SK-MEL-5 (cell line): ENCODE results near the gene FN3KRP. TPM values are rescaled to one million over a fixed set of nuclear protein-coding genes. Genes with fewer than 3 reads are reported as not detected.
A peak's percentile ranks its signal among the peaks of the same experiment; 100 is the strongest.

Experiments
- DNase-seq: peaks from one replicate; pipeline ENCODE4 v3.0.0-alpha.2; 2016; ENCODE audit warnings: low read depth, low spot score
- in situ Hi-C: cut with HindIII; loops from 2 replicates; pipeline ENCODE4 v1.10.0; 2016; ENCODE audit warnings: low sequenced_read_pairs, high pct_unique_total_duplicates, low pct_unique_long_range_greater_than_20kb
- total RNA-seq: library from RNA; depleted of rRNA; stranded (reverse); fragments of >200 nt; shearing (Covaris generic); gene quantifications from 2 replicates; pipeline ENCODE4 v1.2.3, GENCODE V29; 2014

FN3KRP gene
- total RNA-seq, 1 experiment from 2014 or later = 19.8 TPM

DNA sequence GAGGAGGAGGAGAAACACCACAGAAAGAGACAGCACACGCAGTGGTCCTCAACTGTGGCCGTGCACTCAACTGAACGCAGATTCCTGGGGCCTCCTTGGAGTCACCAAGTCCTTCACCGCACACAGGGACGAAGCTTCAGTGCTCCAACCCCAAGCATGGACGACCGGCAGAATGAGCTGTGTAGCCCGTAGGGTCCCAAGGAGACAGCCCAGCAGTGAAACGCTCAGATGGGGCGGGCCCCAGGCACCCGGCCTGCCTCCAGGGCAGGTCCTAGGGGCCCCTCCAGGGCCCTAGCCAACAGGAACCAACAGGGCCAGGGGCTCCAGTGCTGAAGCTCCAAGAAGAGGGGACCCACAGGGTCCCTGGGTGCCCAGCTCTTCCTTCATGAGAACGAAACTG, 31.2 kb upstream of the FN3KRP start:
- DNase-seq = no peak
- in situ Hi-C loops = no loop called here

DNA sequence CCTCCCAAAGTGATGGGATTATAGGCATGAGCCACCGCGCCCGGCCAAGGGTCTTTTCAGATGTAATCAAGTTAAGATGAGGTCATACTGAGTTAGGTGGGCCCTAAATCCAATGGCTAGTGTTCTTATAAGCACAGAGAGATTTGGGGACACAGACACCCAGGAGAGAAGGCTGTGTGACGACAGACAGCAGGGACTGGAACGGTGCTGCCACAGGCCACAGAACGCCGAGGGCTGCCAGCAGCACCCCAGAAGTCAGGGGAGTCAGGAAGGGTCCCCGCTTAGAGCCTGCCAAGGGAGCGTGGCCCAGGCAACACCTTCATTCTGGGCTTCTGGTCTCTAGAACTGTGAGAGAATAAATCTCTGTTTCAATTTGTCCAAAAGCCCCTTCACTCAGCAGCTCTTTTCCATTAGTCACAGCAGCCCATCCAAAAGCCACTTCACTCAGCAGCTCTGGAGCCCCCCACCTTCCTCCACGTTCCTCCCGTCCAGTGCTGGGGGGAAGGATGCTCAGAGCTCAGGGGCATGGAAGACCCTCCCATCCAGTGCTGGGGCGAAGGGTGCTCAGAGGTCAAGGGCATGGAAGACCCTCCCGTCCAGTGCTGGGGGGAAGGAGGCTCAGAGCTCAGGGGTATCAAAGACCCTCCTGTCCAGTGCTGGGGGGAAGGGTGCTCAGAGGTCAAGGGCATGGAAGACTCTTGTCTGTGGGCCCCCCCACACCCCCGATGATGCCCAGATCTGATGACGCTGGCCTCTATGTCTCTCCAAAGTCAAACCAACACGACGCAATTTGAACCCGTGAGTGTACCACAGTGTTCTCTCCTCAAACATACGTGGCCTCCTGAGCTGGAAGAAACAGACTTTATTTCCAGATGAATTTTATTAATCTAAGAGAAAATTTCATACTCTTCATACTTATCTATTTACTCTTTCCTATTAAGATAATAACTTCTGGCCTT, 29.9 kb upstream of the FN3KRP start:
- in situ Hi-C loops = no loop called here
- DNase-seq = no peak

DNA sequence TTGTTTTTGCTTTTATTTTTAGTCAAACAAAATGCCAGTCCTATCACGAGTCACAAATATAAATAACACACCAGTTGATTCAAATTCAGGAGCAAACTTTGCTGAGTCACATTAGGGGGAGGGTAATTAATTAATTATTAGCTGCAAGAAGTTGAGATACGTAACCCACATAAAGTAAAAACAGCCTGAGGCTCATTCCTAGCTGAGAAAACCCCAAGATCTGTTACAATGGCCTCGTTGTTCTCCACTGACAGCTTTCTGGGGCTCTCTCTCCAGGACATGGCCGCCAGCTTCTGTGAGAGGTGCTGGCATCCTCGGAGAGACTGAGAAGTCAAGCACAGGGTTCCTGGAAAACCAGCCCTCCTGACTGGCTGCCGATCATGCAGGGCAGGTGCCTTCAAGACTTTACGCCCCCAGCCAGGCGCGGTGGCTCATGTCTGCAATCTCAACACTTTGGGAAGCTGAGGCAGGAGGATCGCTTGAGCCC, 29.1 kb upstream of the FN3KRP start:
- peak; percentile 21 for DNase-seq
- in situ Hi-C loops = no loop called here

DNA sequence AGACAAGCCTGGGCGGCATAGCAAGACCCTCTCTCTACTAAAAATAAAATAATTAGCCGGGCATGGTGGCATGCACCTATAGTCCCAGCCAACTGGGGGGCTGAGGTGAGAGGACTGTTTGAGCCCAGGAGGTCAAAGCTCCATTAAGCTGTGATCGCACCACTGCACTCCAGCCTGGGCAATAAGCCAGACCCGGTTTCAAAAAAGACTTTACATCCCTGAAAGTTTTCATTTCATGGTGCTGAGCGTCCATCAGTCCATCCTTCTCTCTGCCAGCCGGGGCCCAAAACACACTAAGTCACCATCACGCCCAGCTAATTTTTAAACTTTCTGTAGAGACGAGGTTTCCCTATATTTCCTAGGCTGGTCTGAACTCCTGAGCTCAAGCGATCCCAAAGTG, 28.6 kb upstream of the FN3KRP start:
- no peak for DNase-seq
- in situ Hi-C loops = no loop called here

DNA sequence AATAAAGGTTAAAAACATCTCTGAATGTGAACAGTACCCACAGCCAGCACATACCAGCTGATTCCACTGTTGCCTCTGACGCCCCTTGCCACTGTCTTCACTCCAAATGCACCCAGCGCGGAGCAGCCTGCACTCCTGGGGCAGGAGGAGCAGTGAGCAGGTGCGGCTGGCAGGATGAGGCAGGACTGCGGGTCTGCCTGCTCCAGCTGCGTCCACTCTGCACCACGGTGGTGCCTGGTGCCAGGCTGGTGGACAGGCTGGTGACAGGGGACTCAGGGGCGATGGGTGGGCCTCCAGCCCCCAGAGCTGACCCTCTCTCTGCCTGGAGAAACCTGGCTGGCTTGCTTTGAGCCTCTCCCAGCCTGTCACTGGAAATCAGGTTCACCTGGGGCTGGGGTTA, 27.4 kb upstream of the FN3KRP start:
- DNase-seq = no peak
- in situ Hi-C loops = no loop called here

DNA sequence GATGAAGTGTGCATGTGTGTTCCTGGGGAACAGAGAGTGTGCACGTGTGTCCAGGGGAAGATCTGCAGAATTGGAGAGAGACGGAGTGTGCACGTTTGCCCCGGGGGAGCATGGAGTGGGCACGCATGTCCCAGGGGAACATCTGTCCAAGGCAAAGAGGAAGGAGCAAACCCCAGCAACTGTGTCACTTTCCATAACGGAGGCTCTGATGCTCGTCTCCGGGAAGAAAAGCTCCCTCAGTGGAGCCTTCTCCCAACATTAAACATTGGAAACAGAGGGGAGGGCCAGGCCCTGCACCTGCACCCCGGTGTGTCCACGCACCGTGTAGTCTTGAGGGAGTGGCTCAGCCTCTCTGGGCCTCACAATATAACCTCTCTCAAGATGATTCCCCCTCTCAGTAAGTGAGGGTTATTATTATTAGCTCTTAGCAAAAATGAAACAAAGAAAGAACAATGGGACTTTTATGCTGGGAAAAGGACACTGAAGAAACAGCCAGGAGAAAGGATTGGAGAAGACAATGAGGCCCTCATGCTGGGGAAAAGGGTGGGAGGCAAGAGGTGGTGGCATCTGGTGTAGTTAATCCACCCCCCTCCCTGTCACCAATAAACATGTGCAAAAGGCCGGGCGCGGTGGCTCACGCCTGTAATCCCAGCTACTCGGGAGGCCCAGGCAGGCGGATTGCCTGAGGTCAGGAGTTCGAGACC, 25.6 kb upstream of the FN3KRP start:
- DNase-seq = peak; percentile 59
- in situ Hi-C loops = no loop called here

DNA sequence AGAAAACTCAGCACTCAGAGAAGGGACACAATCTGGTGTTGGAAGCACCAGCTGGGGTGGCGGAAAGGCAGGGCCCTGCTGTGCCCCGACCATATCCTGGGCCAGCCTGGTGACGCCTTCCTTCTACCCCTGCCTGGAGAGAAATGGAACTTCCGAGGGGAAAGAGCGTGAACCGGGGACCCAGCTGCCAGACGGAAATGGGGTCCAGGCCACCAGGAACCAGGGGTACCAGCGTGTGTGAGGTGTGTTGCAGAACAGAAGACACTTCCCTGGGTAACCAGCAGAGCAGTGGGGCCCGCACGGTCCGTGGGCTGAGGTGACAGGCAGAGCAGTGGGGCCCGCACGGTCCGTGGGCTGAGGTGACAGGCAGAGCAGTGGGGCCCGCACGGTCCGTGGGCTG, 24.8 kb upstream of the FN3KRP start:
- no peak for DNase-seq
- in situ Hi-C loops = no loop called here

DNA sequence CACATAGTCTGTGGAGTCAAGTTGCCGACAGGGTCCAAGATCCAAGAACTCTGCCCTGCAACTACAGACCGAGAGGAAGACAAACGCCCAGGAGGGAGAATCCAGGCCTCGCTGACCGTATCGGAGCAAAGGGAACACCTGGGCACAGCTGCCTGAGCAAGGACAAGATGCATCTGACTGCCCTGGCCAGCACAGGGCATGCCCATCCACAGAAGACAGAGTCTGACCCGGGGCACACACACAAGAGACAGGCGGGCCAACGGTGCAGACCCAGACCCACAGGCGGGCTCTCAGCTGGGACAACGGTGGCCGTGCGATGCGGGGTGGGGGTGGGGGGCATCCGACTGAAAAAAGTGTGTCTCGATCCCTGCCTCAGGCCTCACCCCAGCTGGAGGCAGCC, 24.2 kb upstream of the FN3KRP start:
- DNase-seq = no peak
- in situ Hi-C loops = no loop called here

DNA sequence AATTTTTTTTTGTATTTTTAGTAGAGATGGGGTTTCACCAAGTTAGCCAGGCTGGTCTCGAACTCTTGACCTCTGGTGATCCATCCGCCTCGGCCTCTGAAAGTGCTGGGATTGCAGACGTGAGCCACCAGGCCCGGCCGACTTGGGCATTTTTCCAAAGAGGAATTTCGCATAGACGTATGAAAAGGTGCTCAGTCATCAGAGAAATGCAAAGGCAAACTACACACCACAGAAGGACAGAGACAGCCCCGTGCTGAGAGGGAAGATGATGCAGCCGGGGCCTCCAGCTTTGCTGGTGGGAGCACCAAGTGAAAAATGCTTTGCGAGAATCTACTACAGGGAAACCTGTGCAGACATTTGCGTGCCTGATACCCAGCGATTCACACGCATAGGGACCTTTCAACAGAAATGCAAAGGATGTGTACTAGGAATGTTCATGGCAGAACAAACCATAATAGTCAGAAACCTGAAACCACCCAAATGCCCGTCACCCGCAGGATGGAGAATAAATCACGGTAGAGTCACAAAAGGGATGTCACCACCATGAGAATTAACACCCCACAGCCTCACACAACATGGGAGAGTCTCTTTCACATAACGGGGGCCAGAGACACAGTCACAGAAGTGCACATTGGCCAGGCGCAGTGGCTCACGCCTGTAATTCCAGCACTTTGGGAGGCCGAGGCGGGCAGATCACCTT, 23.2 kb upstream of the FN3KRP start:
- no peak for DNase-seq
- in situ Hi-C loops = no loop called here

DNA sequence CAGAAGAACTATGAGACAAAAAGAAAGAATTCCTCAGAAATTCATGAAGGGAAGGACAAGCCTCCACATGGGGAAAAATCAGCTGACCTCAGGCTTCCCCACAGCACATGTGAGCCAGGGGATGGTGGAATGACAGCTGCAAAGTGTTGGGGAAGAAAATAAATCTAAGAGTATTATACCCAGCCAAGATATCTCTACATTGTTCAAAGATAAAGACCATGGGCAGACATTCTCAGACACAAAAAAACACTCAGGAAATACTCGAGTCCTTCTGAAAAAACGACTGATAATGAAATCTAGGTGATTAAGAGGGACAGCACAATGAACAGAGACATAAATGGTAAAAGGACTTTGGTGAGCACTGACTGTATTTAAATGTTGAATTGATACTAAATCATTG, 21.9 kb upstream of the FN3KRP start:
- DNase-seq = no peak
- in situ Hi-C loops = no loop called here

DNA sequence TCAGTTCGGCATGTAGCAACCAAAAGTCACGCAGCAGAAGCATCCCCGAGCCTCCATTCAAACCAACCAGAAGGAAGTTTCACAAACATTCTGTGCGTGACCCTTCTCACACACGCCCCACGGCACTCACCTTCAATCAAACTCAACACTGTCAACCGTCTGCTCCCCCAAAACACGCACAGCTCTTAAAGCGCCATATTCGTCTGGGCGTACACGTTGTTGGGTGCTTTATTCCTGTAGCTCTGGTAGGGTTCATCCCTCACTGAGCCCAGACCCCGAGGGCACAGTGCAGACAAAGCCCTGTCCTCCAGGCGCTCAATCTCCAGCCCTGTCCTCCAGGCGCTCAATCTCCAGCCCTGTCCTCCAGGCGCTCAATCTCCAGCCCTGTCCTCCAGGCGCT, 20.2 kb upstream of the FN3KRP start:
- DNase-seq = no peak
- in situ Hi-C loops = no loop called here

DNA sequence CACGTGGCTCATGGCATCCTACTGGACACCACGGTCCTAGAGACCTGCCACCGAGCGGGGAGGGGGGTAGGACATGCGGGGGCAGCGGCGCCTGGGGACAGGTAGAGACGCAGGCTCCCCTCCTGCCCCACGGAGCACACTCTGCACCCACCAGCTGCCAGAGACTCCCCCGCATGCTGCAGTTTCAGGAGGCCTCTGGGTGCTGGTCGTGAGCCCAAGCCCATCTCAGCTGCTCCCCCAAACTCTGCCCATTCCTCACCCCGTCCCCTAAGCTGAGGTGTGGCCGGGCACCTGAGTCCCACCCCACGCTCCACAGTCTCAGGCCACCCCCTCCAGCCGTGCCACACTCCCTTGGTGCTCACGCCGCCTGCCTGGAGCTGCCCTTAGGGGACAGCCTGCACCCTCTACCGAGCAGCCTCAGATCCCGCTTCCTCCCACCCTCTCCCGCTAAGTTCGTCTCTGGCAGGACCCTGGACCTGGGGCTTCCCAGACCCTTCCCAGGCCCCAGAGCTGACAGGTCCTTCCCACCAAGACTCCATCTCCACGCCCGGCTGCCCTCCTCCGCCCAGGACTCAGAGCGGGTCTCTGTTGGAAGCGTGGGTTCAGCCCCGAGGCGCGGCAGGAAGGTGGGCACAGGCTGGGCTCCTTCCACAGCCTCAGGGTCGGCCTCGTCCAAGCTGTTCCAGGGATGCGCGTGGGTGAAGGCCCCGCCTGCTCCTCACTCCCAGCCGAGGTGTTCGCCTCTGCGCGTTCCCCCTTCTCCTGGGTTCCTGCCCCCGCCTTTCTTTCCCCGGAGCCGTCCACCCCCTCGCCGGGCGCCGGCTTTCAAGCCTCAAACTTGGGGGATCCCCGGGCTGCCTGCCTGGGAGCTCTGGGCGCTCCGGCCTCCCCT, 19.3 kb upstream of the FN3KRP start:
- DNase-seq = no peak
- in situ Hi-C loops = no loop called here

DNA sequence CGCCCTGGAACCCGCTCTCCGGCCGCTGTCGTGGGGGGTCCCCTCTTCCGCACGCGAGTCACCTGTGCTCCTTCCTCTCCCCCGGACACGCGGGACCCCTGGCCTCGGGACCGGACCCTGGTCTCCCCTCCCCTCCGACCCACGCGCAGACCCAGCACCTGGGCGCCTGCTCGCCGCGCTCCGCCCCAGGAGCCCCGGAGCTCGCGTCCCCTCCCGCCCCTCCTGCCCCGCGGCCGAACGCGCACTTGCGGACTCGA, 18.8 kb upstream of the FN3KRP start:
- DNase-seq = no peak
- in situ Hi-C loops = no loop called here

DNA sequence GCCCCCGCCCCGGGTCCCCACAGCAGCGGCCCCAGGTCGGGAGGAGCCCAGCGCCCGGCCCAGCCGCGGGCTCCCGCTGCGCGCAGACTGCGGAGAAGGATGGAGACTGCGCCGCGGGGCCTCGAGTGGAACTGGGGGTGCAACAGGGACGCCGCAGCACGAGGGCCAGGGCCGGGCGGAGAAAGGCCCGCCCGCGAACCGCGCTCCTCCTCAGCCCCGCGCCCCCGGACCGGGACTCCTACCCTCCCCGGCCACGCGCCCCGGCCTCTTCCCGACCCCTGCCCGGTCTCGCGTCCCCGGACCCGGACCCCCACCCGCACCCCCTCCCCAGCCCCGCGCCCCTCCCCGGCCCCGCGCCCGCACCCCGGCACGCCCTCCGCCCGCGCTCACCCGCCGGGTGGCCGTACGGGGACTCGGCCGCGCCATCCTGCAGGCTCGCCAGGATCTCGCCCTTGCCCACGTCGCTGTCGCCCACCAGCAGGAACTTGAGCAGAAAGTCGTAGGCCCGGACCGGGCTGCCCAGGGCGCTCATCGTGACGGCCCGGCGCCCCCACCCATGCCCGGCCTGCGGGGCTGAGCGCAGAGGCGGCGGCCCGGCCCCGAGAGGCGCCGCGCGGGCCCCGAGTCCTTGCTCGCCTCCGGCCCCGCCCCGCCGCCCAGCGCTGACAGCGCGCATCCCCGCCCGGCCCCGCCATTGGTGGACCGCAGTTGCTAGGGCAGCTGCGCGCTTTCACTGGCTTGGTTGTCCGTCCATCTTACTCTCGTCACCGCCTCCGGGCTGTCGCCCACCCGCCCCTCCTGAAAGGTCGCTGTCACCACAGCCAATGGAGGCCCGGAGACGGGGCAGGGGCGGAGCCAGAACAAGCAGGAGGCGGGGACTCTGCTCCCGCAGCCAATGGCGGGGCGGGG, 18.2 kb upstream of the FN3KRP start, which contains the start of gene RAB40B:
Gene RAB40B, minus strand, starts transcription at position 634 of the 909 bp plus-strand sequence. Its CDS starts 102 bp downstream, at position 532.
- DNase-seq = peak; percentile 98
- in situ Hi-C loops = no loop called here

DNA sequence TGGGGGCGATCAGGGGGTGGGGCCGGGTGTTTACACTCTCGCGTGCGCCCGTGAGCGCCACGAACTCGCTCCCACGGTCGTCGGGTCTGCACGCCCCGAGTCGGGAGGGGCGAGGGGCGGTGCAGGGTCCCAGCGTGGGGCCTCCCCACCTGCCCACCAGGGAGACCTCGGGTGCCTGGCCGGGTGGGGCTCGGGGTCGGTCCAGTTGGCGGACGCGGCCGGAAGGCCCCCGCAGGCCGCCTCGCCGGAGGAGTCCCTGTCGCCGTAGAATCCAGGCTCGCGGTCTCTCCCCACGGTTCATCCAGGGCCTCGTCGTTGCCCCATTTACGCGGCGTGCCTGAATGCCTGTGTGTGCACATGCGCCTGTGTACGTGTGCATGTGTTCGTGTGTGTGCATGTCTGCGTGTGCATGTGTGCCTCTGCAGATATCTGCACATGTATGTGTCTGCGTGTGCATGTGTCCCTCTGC, 17.5 kb upstream of the FN3KRP start:
- DNase-seq = no peak
- in situ Hi-C loops = no loop called here

DNA sequence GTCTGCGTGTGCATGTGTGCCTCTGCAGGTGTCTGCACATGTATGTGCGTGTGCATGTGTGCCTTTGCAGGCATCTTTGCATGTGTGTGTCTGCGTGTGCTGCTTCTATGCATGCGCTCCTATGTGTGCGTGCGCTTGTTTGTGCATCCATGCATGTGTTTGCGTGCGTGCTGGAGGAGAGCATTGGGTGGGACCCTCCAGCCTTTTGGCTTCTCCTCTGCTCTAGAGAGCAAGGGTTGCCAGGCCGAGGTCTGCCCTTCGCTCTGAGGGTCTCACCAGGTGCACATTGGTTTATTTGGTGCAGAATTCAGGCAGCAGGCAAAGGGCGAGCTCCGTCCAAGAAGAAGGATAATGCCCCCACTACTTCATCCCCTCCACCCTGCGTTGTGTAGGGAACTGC, 17.0 kb upstream of the FN3KRP start:
- DNase-seq = no peak
- in situ Hi-C loops = no loop called here
